ACC112 (cell line): Measurements from ENCODE around the gene ANKRD50.

Experiments used
- H2AFZ ChIP-seq: fragments of 200-600 bp; sonication (generic); one replicate; pipeline ENCODE4 v1.6.0; 2017; ENCODE audit warnings: antibody characterized with exemption, low read length; ENCODE audit not compliant: unreplicated experiment
- H3K27ac ChIP-seq: fragments of 200-600 bp; sonication (generic); 2 replicates; pipeline ENCODE4 v1.5.1; 2014; ENCODE audit warnings: low read depth, mild to moderate bottlenecking, antibody characterized with exemption, low read length, moderate library complexity
- H3K27me3 ChIP-seq: fragments of 200-600 bp; sonication (generic); 2 replicates; pipeline ENCODE4 v1.6.1; 2014; ENCODE audit warnings: mild to moderate bottlenecking, antibody characterized with exemption, low read length, moderate library complexity, mixed read lengths; ENCODE audit not compliant: insufficient read depth
- H3K36me3 ChIP-seq: fragments of 200-600 bp; sonication (generic); 2 replicates; pipeline ENCODE4 v1.6.1; 2016; ENCODE audit warnings: mild to moderate bottlenecking, antibody characterized with exemption, low read length, moderate library complexity, mixed read lengths; ENCODE audit not compliant: insufficient read depth
- H3K4me1 ChIP-seq: fragments of 200-600 bp; sonication (generic); one replicate; pipeline ENCODE4 v1.6.1; 2016; ENCODE audit warnings: low read length, mixed read lengths; ENCODE audit not compliant: insufficient read depth, unreplicated experiment, control insufficient read depth
- H3K4me3 ChIP-seq: fragments of 200-600 bp; sonication (generic); 2 replicates; pipeline ENCODE4 v1.5.1; 2014; ENCODE audit warnings: mild to moderate bottlenecking, low read depth, low read length
- H3K79me2 ChIP-seq: fragments of 200-600 bp; sonication (generic); one replicate; pipeline ENCODE4 v1.6.0; 2016; ENCODE audit warnings: low read length; ENCODE audit not compliant: control insufficient read depth, unreplicated experiment, insufficient read depth

Gene ANKRD50

DNA sequence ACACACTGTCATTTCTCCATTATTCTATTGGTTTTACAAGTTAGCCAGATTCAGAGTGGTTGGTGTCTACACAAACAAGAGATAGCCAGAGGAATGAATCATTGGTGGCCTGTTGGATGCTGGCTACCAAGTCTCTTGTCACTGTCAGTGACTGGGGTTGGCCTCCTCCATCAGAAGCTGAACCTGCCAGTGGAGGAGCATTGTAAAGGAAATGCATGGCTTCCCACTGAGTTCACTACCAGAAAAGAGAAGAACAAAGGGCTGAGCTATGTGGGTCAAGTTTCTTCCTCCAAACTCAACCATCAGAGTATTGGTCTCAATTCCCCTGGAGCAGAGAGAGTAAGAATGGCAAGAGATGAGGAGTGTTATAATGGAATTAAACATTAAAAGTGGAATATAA, 26.5 kb upstream of the ANKRD50 start:
- Histone ChIP-seq H3K36me3 (no peaks in the 10 kb centered on the region), H3K79me2 (no peaks in the 10 kb centered on the region)

DNA sequence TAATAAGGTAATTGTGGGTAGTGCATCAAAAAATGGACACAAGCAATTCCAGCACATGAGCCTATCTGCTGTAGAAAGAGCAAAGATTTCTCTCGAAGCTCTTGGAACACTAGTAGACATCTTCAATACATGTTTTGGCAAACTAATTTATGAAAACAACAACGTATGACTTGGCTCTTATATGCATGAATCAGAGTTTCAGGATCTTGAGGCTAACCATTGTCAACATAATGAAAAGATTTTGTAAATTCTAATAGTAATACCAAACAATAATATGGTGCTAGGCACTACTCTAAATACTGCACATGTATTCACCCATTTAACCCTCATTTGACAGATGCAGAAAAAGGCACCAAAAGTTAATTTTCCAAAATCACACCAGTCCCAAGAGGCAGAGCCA, 25.1 kb upstream of the ANKRD50 start:
- H3K4me1 ChIP-seq, result no peaks in the 10 kb centered on the region
- no peaks in the 10 kb centered on the region for H3K79me2 ChIP-seq
- H3K4me3 ChIP-seq, result no peak overlapping the region
- no peaks in the 10 kb centered on the region for H3K27me3 ChIP-seq
- H3K27ac ChIP-seq, result no peak overlapping the region
- no peaks in the 10 kb centered on the region for H3K36me3 ChIP-seq
- H2AFZ ChIP-seq, result no peak overlapping the region

More for the DNA sequence above, 26.5 kb upstream of the ANKRD50 start:
- Histone ChIP-seq H3K4me1 (no peaks in the 10 kb centered on the region), H2AFZ (no peak overlapping the region), H3K27me3 (no peaks in the 10 kb centered on the region), H3K4me3 (no peak overlapping the region), H3K27ac (no peak overlapping the region)

DNA sequence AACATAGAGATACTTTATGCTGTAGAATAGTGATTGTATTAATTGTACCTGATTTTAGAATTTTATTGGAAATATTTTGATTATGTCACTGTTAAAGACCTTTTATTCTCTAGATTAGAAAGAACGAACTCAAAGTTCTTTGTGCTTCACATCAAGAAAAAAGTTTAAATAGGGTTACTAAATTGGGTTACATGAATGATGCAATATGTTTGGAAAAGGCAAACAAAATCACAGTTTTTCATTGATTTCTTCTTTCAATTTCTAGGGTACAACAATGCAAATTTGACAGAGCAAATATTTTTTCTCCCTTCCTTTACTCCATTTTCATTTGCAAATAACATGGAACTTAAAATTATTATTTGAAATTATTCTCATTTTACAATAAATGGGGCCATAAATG, 24.0 kb upstream of the ANKRD50 start:
- no peaks in the 10 kb centered on the region for H3K4me1 ChIP-seq
- H3K4me3 ChIP-seq, result no peak overlapping the region
- no peak overlapping the region for H3K27ac ChIP-seq
- H3K36me3 ChIP-seq, result no peaks in the 10 kb centered on the region
- H2AFZ ChIP-seq, result no peak overlapping the region
- H3K27me3 ChIP-seq, result no peaks in the 10 kb centered on the region
- no peaks in the 10 kb centered on the region for H3K79me2 ChIP-seq

DNA sequence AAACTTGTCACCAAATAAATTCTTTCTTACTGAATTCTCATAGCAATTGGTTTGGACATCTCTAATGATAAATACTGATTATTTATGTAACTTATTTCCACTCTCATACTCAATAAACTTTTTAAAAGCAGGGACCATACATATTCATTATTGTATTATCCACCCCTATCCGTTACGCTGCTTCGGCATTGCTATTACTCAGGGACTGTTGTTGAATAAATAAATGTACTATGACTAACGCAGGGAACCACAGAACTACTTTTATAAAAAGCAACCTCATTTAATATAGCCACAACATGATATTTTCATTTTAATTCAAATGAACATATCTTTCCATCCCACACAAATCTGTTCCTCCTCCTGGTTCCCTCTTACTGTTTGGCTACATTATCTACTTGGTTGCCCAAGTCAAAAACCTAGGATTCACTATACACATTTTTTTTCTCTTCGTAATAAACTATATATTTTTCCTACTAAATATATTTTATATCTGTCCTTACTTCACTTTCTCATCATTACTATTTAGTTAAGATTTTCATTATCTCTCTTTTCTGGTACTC, 14.9 kb upstream of the ANKRD50 start:
- Histone ChIP-seq H3K36me3 (no peaks in the 10 kb centered on the region), H3K4me3 (no peak overlapping the region), H2AFZ (no peak overlapping the region), H3K79me2 (no peaks in the 10 kb centered on the region), H3K27ac (no peak overlapping the region), H3K27me3 (no peaks in the 10 kb centered on the region), H3K4me1 (no peaks in the 10 kb centered on the region)

DNA sequence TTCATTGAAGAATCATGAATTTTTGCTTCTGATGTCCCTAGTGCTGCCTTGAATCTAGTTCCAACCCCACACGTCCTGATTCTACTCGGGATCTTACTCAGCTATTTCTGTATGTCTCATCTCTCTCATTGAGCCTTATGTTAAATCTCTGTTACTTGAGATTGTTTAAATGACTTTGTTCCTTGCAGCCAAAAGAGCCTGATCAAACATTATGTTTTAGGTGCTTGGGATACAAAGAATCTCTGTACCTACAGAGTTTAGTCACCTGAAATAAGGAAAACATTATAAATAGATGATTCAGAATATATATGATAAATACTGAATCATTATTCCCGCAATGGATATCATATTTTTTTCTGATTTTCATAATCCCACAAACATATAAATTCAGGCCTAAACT, 13.7 kb upstream of the ANKRD50 start:
- no peak overlapping the region for H2AFZ ChIP-seq
- no peaks in the 10 kb centered on the region for H3K79me2 ChIP-seq
- H3K4me1 ChIP-seq, result no peaks in the 10 kb centered on the region
- no peaks in the 10 kb centered on the region for H3K27me3 ChIP-seq
- H3K4me3 ChIP-seq, result no peak overlapping the region
- H3K27ac ChIP-seq, result no peak overlapping the region
- no peaks in the 10 kb centered on the region for H3K36me3 ChIP-seq

DNA sequence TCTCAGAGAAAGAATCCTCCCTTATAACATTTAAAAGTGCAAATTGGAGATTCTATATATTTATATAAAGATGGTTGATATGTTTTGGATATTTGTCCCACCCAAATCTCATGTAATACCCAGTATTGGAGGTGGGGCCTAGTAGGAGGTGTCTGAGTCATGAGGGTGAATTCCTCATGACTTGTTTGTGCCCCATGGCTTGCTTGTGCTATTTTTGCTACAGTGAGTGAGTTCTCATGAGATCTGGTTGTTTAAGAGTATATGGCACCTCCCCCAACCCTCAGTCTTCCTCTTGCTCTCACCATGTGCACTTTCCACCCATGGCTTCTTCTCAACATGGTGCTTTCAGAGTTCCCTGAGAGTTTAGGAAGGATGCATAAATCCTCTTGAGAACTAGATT, 9.5 kb upstream of the ANKRD50 start:
- no peak overlapping the region for H3K4me3 ChIP-seq
- H3K79me2 ChIP-seq, result no peaks in the 10 kb centered on the region
- H3K27me3 ChIP-seq, result no peaks in the 10 kb centered on the region
- H3K36me3 ChIP-seq, result no peaks in the 10 kb centered on the region
- H3K27ac ChIP-seq, result no peak overlapping the region
- no peaks in the 10 kb centered on the region for H3K4me1 ChIP-seq
- H2AFZ ChIP-seq, result no peak overlapping the region

DNA sequence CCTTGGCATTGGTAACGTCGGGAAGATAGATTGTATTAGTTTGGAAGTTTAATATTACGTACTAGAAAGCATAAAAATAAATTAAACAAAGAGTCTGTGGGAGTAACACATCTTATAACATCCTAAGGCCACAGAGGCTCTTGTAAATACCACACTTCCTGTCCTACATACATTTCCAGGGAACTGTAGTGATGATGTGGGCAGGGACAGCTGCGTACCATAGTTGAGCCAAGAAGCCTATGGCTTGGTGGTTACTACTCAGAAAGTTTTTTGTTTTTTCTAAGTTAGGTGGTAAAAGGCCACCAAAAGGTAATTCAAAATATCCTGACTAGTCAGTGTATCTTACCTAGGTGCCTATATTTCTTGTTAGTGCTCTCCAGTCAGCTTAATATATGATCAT, 4.6 kb upstream of the ANKRD50 start:
- H3K79me2 ChIP-seq, result peaks cover under 1% of the 10 kb centered on the region
- no peaks in the 10 kb centered on the region for H3K36me3 ChIP-seq
- no peak overlapping the region for H3K27ac ChIP-seq
- no peak overlapping the region for H3K4me3 ChIP-seq
- H3K4me1 ChIP-seq, result no peaks in the 10 kb centered on the region
- no peak overlapping the region for H2AFZ ChIP-seq
- no peaks in the 10 kb centered on the region for H3K27me3 ChIP-seq

DNA sequence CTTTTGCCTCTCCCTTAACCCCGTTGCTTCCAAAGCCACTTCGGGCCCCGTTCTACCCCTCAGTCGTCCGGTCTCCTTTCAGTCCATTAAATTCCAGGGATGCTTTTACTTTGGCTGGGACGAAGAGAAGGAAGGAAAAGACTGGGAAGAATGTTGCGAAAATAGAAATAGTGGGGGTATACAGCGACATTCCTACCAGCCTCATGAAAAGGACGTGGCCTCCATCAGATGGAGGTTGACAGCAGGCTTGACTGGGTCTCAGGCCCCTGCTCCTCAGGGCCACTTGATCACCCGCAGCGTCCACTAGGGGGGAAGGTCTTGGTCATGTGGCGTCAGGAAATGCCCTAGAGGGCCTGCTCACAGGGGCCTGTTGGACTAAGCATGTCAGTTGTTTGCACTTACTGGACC, 657 bp upstream of the ANKRD50 start:
- H3K4me3 ChIP-seq, result peak overlapping the region; percentile 78
- peaks cover 14% of the 10 kb centered on the region for H3K4me1 ChIP-seq
- no peaks in the 10 kb centered on the region for H3K36me3 ChIP-seq
- peaks cover 39% of the 10 kb centered on the region for H3K79me2 ChIP-seq
- peak overlapping the region; percentile 89 for H3K27ac ChIP-seq
- H2AFZ ChIP-seq, result peak overlapping the region; percentile 17
- H3K27me3 ChIP-seq, result no peaks in the 10 kb centered on the region

DNA sequence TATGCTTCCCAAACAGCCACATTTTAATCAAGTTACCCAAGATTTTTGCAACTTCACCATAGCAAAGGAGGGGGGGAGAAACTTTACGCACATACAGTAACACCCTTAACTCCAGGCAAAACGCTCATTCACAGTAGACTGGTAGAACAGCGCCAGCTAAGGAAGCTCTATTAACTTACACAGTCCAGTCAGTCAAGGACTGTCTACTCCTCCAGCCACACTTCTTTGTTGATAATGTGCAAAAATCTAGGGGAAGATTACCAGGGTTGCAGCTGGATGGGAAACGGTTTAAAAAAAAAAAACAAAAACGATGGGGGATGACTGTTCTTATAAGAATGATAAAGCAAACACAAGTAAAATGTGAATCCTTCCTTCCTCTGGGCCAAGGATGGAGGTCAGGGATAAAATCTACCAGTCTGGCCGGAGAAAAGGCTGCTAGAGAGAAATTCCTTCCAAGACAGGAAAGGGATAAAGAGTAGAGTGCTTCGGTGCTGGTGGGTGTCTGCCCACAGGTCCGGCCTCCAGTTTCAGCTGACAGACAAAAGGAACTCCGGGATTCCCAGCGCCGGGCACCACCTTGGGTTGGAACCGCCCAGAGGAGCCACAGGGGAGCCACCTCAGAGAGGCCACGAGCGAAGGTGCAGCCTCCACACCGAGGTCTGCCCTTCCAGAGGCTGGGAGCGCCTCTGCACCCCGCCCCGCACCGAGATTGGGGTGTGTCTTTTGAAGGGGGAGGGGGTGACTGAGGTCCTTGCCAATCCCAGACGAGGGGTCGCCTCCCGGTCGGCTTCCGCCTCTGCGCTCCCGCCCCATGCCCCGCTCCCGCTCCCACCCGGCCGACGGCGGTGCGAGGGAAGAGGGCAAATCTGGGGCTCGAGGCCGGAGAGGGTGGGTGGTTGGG, 811 bp downstream of the ANKRD50 start:
- no peaks in the 10 kb centered on the region for H3K27me3 ChIP-seq
- peaks cover 53% of the 10 kb centered on the region for H3K79me2 ChIP-seq
- peak overlapping the region; percentile 52 for H2AFZ ChIP-seq
- H3K36me3 ChIP-seq, result peaks cover 7% of the 10 kb centered on the region
- peak overlapping the region; percentile 82 for H3K4me3 ChIP-seq
- H3K27ac ChIP-seq, result peak overlapping the region; percentile 89
- peaks cover 14% of the 10 kb centered on the region for H3K4me1 ChIP-seq

DNA sequence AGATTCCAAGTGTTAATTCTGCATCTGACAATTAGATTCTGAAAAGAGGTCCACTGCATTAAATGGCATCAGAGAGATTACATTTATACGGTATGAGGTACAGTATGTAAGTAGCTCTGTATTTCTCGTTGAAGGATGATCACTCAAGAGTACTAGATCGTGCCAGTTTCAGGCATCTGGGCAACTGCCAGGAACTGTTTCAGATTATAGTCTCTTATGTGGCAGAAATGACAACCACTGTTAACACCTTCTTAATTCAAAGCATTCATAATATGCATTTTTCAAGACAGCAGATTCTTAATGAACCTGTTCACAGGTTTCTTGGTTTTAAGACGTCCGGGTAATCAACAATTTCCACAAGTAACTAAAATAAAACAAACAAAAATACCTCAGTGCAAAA, 1.6 kb downstream of the ANKRD50 start:
- Histone ChIP-seq H3K27ac (peak overlapping the region; percentile 89), H3K4me1 (peaks cover 14% of the 10 kb centered on the region), H3K27me3 (no peaks in the 10 kb centered on the region), H2AFZ (no peak overlapping the region), H3K79me2 (peaks cover 61% of the 10 kb centered on the region), H3K4me3 (peak overlapping the region; percentile 82), H3K36me3 (peaks cover 15% of the 10 kb centered on the region)
